ENCODE results near the gene PIERCE2. TPM values are rescaled to one million over a fixed set of nuclear protein-coding genes. Genes with fewer than 3 reads are reported as not detected.

The PIERCE2 gene
- total RNA-seq, 1 donor from 2014 or later = 1.4 TPM

DNA sequence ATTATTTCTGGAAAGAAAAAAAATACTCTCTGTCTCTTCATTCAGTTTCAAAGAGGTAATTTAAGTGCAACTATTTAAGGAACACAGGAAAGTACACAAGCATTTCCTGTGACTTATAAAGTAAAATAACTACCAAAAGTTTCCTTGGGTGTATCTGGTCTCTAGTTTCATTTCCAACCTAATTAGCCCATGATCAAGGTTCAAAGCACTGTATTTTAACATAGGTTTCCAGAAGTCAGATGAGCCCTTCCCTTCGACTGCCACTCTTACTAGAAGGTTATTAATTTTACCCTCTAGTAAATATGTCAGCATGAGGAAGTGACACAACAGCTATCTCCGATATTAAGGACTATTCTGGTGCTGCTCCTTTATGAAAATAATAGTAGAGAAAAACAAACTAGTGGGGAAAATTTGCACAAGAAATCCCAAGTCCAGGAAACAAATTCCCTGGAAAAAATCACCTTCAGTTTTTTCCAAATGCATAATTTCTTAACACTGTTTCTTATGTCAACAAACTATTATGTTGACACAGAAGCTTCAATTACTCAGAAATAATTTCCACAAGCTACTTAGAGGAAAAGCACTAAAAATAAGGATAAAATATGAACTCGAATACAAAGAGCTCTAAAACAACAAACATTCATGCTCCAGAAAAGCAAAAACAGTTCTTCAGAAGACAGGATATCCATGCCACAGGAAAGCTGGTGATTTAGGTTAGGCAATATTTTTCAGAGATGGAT is 35.4 kb upstream of the PIERCE2 start:
- TF ChIP-seq, protein P1, sequence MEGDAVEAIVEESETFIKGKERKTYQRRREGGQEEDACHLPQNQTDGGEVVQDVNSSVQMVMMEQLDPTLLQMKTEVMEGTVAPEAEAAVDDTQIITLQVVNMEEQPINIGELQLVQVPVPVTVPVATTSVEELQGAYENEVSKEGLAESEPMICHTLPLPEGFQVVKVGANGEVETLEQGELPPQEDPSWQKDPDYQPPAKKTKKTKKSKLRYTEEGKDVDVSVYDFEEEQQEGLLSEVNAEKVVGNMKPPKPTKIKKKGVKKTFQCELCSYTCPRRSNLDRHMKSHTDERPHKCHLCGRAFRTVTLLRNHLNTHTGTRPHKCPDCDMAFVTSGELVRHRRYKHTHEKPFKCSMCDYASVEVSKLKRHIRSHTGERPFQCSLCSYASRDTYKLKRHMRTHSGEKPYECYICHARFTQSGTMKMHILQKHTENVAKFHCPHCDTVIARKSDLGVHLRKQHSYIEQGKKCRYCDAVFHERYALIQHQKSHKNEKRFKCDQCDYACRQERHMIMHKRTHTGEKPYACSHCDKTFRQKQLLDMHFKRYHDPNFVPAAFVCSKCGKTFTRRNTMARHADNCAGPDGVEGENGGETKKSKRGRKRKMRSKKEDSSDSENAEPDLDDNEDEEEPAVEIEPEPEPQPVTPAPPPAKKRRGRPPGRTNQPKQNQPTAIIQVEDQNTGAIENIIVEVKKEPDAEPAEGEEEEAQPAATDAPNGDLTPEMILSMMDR (IDR thresholded peaks at IDR 0.05; ENCODE audit: unreplicated experiment) = no peak
- no peaks in the 10 kb centered on the region for H3K9me3 Mint-ChIP-seq (ENCODE audit: unreplicated experiment)
- H3K36me3 Mint-ChIP-seq (ENCODE audit: low read depth, unreplicated experiment) = no peaks in the 10 kb centered on the region
- DNase-seq (ENCODE audit: low spot score) = no peak
- H3K27me3 Mint-ChIP-seq (ENCODE audit: unreplicated experiment) = no peaks in the 10 kb centered on the region
- peak overlapping the region; percentile 13 for H3K27ac Mint-ChIP-seq (ENCODE audit: unreplicated experiment)
- no peak overlapping the region for H3K4me3 Mint-ChIP-seq (ENCODE audit: unreplicated experiment)
- H3K4me1 Mint-ChIP-seq (ENCODE audit: unreplicated experiment) = peaks cover 14% of the 10 kb centered on the region

DNA sequence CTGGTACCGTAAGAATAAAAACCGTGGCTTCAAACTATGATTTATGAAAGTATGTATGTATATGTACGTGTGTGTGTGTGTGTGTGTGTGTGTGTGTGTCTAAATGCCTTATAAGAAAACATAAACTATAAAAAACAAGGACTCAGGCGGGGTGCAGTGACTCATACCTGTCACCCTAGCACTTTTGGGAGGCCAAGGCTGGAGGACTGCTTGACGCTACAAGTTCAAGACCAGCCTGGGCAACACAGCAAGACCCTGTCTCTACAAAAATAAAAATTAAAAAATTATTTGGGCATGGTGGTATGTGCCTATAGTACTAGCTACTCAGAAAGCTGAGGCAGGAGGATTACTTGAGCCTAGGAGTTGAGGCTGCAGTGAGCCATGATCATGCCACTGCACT is 29.2 kb upstream of the PIERCE2 start:
- Mint-ChIP-seq H3K9me3 (ENCODE audit: unreplicated experiment) (no peaks in the 10 kb centered on the region), H3K4me3 (ENCODE audit: unreplicated experiment) (no peak overlapping the region), H3K27ac (ENCODE audit: unreplicated experiment) (no peak overlapping the region), H3K27me3 (ENCODE audit: unreplicated experiment) (no peaks in the 10 kb centered on the region), H3K4me1 (ENCODE audit: unreplicated experiment) (no peaks in the 10 kb centered on the region), H3K36me3 (ENCODE audit: low read depth, unreplicated experiment) (peaks cover 12% of the 10 kb centered on the region)
- TF ChIP-seq, protein P1 (IDR thresholded peaks at IDR 0.05; ENCODE audit: unreplicated experiment) = no peak
- no peak for DNase-seq (ENCODE audit: low spot score)

DNA sequence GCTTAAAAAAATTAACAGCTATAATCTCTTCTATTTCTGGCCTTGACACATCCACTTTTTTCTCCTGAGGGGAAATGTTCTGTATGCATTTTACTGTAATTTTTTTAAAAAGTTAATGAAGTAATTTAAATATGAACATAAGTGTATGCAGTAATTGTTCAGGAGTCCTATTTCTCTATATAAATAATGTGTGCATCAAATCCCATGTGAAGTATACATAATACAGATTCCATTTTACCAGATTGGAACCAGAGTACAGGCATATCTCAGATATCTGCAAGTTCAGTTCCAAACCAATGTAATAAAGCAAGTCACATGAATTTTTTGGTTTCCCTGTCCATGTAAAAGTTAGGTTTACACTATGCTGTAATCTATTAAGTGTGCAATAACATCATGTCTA is 26.7 kb upstream of the PIERCE2 start:
- Mint-ChIP-seq H3K4me3 (ENCODE audit: unreplicated experiment) (no peak overlapping the region), H3K27ac (ENCODE audit: unreplicated experiment) (no peak overlapping the region), H3K27me3 (ENCODE audit: unreplicated experiment) (no peaks in the 10 kb centered on the region), H3K36me3 (ENCODE audit: low read depth, unreplicated experiment) (peaks cover 12% of the 10 kb centered on the region), H3K4me1 (ENCODE audit: unreplicated experiment) (no peaks in the 10 kb centered on the region), H3K9me3 (ENCODE audit: unreplicated experiment) (no peaks in the 10 kb centered on the region)
- DNase-seq (ENCODE audit: low spot score) = no peak
- TF ChIP-seq, protein P1 (IDR thresholded peaks at IDR 0.05; ENCODE audit: unreplicated experiment) = no peak

DNA sequence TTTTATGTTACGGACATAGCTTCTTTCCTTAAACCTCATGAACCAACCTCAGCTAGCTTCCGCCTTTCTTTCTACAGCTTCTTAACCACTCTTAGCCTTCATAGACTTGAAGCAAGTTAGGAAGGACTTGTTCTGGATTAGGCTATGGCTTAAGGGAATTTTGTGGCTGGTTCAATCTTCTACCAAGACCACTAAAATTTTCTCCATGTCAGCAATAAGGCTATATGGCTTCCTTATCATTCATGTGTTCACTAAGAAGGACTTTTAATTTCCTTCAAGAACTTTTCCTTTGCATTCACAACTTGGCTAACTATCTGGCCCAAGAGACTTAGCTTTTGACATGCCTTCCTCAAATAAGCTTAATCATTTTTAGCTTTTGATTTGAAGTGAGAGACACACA is 24.6 kb upstream of the PIERCE2 start:
- Mint-ChIP-seq H3K4me1 (ENCODE audit: unreplicated experiment) (no peaks in the 10 kb centered on the region), H3K4me3 (ENCODE audit: unreplicated experiment) (no peak overlapping the region), H3K36me3 (ENCODE audit: low read depth, unreplicated experiment) (peaks cover 12% of the 10 kb centered on the region), H3K9me3 (ENCODE audit: unreplicated experiment) (no peaks in the 10 kb centered on the region), H3K27ac (ENCODE audit: unreplicated experiment) (no peak overlapping the region), H3K27me3 (ENCODE audit: unreplicated experiment) (no peaks in the 10 kb centered on the region)
- TF ChIP-seq, protein P1 (IDR thresholded peaks at IDR 0.05; ENCODE audit: unreplicated experiment) = no peak
- no peak for DNase-seq (ENCODE audit: low spot score)

DNA sequence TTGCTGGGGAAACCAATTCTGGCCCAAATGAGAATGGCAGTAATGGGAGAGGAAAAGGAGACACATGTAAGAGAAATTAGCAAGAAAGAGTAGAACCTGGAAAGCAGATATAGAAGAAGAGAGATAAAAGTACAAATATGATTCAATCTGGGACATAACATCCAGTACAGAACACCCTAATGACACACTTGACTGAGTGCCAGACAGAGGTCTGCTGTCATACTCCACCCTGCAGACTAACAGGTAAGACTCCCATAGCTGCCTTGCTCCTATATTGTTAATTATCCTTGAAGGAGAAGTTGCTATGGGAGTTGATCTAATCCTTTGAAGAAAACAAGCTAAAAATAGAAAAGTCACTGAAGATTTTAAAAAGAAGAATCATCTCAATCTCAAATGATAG is 21.3 kb upstream of the PIERCE2 start:
- Mint-ChIP-seq H3K4me1 (ENCODE audit: unreplicated experiment) (no peaks in the 10 kb centered on the region), H3K27ac (ENCODE audit: unreplicated experiment) (no peak overlapping the region), H3K9me3 (ENCODE audit: unreplicated experiment) (no peaks in the 10 kb centered on the region), H3K27me3 (ENCODE audit: unreplicated experiment) (no peaks in the 10 kb centered on the region), H3K4me3 (ENCODE audit: unreplicated experiment) (no peak overlapping the region), H3K36me3 (ENCODE audit: low read depth, unreplicated experiment) (peaks cover 12% of the 10 kb centered on the region)
- no peak for DNase-seq (ENCODE audit: low spot score)
- TF ChIP-seq, protein P1 (IDR thresholded peaks at IDR 0.05; ENCODE audit: unreplicated experiment) = no peak
